D721Med (cell line): ENCODE data around the gene TCERG1L.

ENCODE experiments used
- DNase-seq: peaks from one replicate; pipeline ENCODE4 v3.0.0; 2011; ENCODE audit warnings: low spot score; ENCODE audit not compliant: insufficient read length
- FAIRE-seq: peaks from 2 replicates; lab custom pipeline; 2011; peaks lifted over from hg19 to GRCh38; lab: Jason Lieb, UNC
- TF ChIP-seq, protein P1 (sequence below): IDR thresholded peaks from 2 replicates; pipeline ENCODE4 v1.5.1; 2012; ENCODE audit warnings: mild to moderate bottlenecking, control low read depth; ENCODE audit not compliant: insufficient read depth; ENCODE audit errors: missing control alignments

TCERG1L gene

DNA sequence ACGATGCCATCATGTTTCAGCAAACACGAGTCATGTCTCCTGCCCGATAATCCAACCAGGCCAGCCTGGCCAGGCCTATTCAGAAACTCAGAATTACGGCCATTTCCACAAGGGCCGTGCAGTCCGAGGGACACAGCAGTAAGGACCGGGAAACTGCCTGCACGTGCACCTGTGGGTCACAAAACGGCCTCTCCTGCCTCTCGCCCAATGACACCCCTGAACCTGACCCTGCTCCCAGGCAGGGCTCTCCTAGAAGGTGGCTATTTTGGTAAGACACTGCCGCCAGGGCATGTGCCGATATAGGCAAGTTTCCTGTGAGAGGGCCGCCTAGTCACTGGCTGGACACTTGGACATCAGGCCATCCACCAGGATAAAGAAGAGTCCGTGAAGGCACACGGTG lies 196.7 kb downstream of the TCERG1L start:
- TF ChIP-seq, protein P1, sequence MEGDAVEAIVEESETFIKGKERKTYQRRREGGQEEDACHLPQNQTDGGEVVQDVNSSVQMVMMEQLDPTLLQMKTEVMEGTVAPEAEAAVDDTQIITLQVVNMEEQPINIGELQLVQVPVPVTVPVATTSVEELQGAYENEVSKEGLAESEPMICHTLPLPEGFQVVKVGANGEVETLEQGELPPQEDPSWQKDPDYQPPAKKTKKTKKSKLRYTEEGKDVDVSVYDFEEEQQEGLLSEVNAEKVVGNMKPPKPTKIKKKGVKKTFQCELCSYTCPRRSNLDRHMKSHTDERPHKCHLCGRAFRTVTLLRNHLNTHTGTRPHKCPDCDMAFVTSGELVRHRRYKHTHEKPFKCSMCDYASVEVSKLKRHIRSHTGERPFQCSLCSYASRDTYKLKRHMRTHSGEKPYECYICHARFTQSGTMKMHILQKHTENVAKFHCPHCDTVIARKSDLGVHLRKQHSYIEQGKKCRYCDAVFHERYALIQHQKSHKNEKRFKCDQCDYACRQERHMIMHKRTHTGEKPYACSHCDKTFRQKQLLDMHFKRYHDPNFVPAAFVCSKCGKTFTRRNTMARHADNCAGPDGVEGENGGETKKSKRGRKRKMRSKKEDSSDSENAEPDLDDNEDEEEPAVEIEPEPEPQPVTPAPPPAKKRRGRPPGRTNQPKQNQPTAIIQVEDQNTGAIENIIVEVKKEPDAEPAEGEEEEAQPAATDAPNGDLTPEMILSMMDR: no peak
- FAIRE-seq: no peak

DNA sequence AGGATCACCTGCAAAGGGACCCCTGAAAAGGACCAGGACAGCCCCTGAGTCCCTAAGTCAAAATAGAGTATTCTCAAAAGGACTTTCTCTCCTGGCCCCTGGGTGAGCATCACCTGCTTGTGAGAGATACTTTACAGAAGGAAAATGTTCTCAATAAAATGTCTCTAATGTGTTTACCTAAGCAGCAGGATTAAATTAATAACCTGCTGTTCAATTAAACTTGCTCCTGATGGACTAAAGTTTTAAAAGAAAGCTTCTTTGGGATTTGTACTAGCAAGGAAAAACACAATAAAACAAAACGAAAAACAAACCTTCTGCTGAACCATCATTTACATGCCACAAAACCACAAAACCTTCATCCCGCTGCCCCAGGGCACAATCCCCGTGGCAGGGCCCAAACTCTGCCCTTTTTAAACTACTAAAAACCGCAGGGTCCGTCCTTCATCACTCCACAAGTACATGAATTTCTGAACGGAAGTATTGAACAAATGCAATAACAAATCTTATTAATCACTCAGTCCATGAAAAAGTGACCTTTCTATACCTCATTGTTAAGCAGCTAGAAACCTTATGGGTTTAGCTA lies 197.7 kb downstream of the TCERG1L start:
- TF ChIP-seq, protein P1: no peak
- FAIRE-seq: no peak
- no peak for DNase-seq

More for the DNA sequence above, 196.7 kb downstream of the TCERG1L start:
- DNase-seq: no peak

- TF ChIP-seq, protein P1: no peak
- FAIRE-seq (no peak), DNase-seq (no peak)
These were observed 198.4 kb downstream of the TCERG1L start for GRCh38 chr10:131113165-131113564.

DNA sequence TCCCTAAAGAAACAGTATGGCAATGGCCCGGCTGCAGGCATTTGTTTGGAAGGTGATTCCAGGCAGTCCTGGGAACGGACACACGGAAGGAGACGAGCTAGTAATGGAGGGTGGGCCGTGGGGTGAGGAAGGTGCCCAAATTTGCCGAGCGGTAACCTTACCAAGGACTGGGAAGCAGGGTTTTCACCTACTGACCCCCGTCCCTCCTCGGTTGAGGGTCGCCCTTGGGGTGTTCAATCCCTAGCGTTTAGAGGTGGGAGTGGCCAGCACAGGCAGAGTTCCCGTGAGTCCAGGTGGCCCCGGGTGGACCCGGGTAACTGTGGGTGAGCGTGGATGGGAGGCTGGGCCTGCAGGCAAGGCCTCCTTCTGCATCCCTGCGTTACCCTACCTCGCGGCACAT lies 198.8 kb downstream of the TCERG1L start:
- FAIRE-seq (no peak), DNase-seq (no peak)
- TF ChIP-seq, protein P1: no peak

- TF ChIP-seq, protein P1: no peak
- DNase-seq (no peak), FAIRE-seq (no peak)
These were observed 199.9 kb downstream of the TCERG1L start for GRCh38 chr10:131111471-131112080.

GRCh38 chr10:131111007-131111406 lies 200.5 kb downstream of the TCERG1L start:
- FAIRE-seq (no peak), DNase-seq (no peak)
- TF ChIP-seq, protein P1: no peak

GRCh38 chr10:131110241-131110783 lies 201.2 kb downstream of the TCERG1L start:
- no peak for FAIRE-seq
- DNase-seq: no peak

More at GRCh38 chr10:131110241-131110783, 201.2 kb downstream of the TCERG1L start:
- TF ChIP-seq, protein P1: no peak
